ENCODE data around the gene ZNF532.

DNA sequence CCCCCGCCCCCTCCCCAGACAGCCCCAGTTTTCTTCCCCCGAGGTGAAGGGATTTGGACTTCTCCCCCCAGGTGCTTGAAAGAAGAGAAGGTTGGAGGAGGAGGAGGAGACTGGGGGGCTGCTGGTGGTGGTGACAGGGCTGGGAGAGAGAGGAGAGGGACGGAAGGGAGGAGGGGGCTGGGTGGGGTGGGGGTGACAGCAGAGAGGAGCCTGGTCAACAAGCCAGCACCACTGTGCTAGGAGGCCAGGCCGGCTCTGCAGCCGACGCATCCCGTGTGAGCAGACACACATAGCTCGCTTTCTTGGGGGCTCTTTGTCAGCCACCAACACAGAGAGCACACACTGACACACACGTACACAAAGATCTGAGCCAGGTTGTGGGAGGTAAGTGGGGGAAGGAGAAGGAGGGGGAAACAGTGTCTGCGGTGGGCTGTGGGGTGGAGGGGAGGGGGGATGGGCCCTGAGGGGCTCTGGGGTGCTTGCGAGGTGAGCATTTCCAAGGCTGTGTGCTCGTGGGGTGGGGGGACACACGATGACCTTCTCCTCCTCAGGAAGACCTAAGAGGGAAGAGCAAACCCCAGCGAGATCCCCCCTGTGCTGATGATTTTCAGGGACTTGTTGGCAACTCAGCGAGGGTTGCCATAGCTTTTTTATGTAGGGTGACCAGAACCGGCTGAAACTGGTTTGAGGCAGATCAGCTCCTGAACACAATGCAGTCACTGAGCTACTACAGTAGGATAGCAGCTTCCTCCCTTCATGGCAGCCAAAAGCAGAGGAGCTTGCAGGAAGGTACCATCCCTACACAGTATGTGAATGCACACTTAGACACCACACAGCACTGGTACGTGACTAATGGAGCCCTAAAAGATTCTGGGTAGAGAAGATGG lies at the start of gene ZNF532:
- TF ChIP-seq POLR2AphosphoS5 (IDR thresholded peaks at IDR 0.05; ENCODE audit: low read depth, low read length), result no peak
- TF ChIP-seq, protein P1, sequence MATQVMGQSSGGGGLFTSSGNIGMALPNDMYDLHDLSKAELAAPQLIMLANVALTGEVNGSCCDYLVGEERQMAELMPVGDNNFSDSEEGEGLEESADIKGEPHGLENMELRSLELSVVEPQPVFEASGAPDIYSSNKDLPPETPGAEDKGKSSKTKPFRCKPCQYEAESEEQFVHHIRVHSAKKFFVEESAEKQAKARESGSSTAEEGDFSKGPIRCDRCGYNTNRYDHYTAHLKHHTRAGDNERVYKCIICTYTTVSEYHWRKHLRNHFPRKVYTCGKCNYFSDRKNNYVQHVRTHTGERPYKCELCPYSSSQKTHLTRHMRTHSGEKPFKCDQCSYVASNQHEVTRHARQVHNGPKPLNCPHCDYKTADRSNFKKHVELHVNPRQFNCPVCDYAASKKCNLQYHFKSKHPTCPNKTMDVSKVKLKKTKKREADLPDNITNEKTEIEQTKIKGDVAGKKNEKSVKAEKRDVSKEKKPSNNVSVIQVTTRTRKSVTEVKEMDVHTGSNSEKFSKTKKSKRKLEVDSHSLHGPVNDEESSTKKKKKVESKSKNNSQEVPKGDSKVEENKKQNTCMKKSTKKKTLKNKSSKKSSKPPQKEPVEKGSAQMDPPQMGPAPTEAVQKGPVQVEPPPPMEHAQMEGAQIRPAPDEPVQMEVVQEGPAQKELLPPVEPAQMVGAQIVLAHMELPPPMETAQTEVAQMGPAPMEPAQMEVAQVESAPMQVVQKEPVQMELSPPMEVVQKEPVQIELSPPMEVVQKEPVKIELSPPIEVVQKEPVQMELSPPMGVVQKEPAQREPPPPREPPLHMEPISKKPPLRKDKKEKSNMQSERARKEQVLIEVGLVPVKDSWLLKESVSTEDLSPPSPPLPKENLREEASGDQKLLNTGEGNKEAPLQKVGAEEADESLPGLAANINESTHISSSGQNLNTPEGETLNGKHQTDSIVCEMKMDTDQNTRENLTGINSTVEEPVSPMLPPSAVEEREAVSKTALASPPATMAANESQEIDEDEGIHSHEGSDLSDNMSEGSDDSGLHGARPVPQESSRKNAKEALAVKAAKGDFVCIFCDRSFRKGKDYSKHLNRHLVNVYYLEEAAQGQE (IDR thresholded peaks at IDR 0.05; ENCODE audit: insufficient read depth in 1 of 2, low read depth in 2 of 2, low read length in 2 of 2), result no peak
- no peak for TF ChIP-seq TAF1 (IDR thresholded peaks at IDR 0.05; ENCODE audit: borderline replicate concordance, insufficient read depth, low read length)
- no peak for TF ChIP-seq SIN3A (IDR thresholded peaks at IDR 0.05; ENCODE audit: borderline replicate concordance, insufficient read depth, low read length)
